Dermis blood vessel endothelial cell (primary cell): ENCODE results near the gene SRSF9. TPM values are rescaled to one million over a fixed set of nuclear protein-coding genes. Genes with fewer than 3 reads are reported as not detected.
"Not testable (repeated sequence)": the region's sequence is repeated elsewhere in the genome, so short reads cannot be mapped to it uniquely, and the experiment has no call there.

Source experiments
- DNase-seq: peaks from one replicate; pipeline ENCODE4 v3.0.0; 2010
- total RNA-seq: library from RNA; depleted of rRNA; stranded (reverse); fragments of >200 nt; gene quantifications from 2 replicates; pipeline ENCODE4 v1.2.3, GENCODE V29; 2014

SRSF9 gene
- total RNA-seq, 1 donor from 2014 or later: 208 TPM

DNA sequence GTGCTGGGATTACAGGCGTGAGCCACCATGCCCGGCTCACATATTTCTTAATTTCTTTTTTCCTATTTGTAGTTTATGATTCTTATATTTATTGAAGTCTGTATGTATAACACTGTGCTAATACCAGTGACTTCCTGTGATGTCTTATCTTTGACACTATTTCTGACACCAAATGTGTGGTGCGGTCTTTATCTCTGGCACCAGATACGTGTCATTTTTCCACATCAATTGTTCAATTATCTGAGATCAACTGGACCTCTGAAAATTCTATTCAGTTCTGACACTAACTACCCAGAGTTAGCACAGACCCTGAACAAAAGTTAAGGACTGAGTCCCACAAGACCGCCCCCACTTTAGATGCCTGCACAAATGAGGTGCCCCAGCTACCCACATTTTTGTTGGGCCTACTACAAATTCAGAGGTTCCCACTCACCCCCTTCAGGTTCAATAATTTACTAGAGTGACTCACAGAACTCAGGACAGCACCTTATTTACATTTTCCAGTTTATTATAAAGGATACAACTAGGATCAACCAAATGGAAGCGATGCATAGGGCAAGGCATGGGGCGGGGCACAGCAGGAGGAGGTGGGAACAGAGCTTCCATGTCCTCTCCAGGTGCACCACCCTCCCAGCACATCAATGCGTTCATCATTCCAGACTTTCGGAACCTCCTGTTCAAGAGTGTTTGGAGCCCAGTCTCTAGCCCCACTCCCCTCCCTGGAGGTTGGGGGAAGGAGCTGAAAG is 11.6 kb upstream of the SRSF9 start:
- no peak for DNase-seq

DNA sequence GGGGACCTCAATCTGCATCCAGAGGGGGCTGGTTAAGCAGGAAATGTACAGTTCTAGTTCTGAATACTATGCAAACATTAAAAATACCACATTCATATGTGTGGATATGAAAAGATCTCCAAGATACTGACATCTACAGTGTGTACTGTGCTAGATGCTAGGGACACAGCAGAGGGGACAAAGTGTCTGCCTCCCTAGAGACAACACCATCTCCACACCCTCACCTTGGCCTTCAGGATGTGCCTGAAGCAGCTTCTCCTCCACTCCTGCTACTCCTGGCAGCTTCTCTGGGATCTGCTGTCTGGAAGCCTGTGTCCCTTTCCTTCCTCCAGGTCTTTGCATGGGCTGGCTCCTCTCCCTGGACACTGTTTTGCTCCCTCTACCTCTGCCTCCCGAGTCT is 10.7 kb upstream of the SRSF9 start:
- DNase-seq: no peak

DNA sequence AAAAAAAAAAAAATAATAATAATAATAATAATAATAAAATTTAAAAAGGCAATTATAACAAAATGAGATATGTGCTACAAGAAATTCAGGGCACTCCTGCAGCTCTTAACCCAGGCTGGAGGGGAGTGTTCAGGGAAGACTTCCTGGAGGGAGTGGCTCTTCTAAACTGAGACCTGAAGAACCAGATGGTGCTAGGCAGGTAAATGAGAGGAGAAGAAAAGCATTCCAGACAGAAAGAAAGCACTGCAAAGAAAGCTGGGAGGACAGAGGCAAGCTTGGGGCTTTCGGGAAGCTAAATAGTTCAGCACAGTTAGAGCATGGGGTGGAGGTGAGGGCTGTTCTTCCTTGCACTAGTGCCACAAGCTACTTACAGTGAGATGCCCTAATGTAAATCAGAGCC is 9.9 kb upstream of the SRSF9 start:
- no peak for DNase-seq

DNA sequence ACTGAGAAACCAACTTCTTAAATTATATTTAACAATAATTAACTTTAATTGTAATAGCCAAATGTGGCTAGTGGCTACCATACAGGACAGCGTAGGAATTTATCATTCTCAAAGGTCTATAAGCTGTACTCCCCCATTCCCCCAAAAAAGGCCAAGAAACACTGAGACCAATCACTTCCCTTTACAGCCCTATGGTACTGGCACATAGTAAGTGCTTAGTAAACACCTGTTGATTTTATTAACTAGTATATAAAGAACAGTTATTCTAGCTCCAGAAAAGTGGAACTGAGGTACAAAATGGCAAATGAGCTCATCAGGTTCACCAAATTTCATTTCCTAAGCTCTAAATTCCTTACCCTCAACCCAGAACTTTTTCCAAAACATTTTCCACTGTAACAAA is 6.1 kb upstream of the SRSF9 start:
- DNase-seq: no peak

DNA sequence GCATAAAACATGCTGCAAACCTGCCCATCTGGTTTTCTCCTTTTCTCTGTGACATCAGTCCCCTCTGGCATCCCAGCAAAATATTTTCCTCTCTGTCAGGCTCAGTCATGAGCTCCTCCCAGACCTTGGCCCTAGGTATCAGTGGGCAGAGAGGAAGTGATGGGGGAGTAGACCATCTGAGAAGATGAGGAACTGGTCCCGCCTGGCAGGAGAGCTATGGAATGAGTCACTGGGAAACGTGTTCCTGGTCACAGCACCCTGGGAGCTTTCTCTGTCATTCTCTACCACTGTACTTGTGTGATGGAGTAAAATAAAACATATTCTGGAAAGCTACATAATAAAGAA is 5.0 kb upstream of the SRSF9 start:
- peak; percentile 74 for DNase-seq

DNA sequence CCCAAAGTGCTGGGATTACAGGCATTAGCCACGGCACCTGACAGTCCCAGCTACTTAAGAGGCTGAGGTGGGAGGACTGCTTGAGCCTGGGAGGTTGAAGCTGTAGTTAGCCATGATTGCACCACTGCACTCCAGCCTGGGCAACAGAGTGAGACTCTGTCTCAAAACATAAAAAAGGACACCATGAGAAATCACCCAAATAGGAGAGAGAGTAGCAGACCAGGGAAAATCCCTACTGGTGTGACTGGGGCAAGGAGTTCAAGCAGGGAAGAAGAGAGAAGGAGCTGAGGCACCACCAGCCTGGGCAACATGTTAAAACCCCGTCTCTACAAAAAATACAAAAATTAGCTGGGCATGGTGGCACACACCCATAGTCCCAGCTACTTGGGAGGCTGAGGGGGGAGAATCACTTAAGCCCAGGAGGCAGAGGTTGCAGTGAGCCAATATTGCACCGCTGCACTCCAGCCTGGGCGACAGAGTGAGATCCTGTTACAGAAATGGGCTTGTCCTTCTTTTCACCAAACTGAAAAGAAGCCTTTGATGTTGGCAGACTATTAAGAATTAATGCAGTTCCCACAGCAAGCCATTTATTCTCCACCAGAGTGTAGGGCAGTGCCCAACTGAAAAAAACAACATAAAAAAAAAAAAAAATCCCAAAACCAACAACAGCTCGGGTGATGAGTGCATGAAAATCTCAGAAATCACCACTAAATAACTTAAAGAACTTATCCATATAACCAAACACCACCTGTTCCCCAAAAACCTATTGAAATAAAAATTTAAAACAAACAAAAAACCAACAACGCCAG is 4.5 kb upstream of the SRSF9 start:
- DNase-seq: no peak

DNA sequence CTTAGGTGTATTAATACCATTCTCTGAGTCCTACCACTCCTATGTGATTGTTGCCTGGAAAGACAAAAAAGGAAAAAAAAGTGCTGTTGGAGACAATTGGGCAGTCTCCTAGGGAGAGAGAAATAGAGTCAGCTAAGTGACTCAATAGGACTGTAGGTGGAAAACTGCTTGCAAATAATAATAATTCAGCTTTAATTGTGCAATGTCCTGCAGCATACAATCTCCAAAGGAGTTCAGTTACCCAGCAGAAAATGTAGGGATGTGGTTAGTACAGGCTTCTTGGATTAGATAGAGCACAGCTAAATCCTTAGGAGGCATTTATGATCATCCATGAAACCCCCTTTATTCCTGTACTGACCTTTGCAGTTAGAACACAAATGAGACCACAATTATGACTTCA is 3.0 kb upstream of the SRSF9 start:
- no peak for DNase-seq

DNA sequence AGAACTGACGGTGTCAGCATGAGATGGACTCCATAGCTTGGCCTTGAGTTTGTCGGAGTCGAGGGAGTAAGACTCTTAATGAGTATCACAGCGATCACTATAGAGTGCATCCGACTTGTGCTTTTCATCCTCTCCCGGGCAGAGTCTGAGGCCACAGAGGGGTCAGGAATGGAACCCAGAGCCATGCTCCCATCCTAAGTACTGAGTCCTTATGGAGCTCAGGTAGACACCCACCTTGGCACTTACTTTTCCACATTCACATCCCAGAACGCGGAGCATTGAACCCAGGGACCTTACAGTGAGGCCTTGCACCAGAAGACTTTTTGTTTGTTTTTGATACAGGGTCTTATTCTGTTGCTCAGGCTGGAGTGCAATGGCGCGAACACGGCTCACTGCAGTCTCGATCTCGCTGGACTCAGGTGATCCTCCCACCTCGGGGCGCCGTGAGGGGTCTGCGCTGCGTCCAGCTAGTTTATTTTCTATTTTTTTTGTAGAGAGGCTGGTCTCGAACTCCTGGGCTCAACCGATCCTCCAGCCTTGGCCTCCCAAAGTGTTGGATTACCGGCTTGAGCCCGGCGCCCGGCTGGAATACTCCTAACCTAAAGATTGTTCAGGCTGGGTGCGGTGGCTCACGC is 719 bp upstream of the SRSF9 start:
- DNase-seq: no peak

DNA sequence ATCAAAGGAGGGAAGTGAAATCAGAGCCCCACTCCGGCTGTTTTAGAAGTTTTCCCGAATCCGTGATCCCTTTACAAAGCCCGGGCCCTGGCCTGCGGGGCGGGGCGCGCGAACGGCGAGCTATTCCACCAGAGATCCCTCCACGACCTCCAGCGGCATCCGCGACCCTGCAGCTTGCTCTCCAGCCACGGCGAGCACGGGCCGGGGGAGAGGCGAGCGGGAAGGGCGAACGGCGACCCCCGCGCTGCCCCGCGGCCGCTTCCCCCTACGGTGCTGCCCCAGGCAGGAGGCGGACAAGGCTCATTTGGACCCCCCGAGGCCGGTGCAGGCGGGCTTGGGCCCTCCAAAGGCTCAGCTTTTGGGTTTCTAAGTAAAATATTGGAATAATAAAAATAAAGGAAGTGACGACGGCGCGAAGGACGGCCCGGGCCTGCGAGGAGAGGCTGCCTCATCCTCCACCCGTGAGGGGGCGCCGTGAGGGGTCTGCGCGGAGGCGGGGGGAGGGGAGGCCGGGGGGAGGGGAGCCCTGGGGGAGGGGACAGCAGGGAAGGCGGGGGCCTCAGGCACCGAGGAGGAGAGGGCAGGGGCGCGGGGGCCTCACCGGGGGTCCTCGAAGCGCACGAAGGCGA is 613 bp downstream of the SRSF9 start:
- peak; percentile 62 for DNase-seq

DNA sequence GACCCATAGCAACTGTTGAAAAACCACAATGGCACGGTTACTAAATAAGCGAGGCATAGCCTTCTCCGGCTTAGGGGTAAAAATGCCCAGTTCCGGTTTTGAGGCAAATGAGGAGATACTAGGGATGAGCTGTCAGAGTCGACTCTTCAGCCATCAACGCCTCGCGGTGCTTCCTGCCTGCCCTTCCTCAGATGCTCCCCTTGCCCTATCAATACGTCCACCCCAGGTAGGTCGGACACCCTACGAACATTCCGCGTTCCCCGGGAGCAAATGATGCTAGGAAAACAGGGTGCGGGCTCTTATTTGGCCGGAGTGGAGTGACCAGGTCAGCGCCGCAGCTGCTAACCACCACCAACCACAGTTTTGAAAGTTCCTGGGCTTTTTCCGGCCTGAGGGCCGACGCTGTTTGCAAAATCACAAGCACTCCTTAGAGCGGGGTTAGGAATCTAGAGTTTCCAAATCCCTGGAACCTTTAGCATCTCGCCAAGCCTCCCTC is 1.2 kb downstream of the SRSF9 start:
- DNase-seq: peak; percentile 69

DNA sequence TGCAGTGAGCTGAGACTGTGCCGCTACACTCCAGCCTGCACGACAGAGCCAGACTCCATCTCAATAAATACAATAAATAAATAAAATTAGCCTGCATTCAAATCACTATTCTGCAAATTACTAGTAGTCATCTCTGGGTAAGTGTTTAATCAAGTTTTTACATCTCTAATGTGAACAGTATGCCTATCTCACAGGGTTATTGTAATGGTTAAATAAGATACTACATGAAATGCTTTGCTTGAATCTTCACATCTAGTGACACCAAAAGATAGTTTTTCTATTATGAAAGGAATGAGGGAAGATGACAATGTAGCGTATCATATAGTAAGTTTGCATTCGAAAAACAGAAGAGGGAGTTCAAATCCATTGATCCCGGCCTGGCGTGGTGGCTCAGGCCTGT is 2.1 kb downstream of the SRSF9 start:
- DNase-seq: no peak

DNA sequence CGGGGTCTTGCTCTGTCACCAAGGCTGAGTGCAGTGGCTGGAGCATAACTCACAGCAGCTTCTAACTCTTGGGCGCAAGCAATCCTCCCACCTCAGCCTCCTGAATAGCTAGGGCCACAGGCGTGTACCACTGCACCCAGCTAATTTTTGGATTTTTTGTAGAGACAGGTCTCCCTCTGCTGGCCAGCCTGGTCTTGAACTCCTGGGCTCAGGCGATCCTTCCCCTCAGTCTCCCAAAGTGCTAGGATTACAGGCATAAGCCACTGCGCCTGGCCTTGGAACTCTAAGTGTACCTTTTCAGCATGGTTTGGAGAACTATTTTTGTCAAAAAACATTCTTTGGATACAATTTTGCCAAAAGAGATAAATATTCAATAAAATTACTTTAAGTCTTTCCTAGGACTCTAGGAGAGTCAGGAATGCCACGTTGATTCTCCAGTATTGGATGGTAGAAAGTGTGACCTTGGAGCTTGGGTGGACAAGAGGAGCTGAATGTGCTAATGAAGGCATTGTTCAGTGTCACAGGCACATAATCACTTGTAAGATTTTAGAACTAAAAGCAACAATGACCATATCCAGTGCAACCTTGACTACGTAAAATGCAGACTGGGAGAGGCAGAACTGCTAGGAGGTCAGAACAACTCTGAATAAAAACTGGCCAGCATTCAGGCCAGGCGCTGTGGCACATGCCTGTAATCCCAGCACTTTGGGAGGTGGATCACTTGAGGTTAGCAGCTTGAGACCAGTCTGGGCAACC is 2.8 kb downstream of the SRSF9 start:
- peak; percentile 64 for DNase-seq

DNA sequence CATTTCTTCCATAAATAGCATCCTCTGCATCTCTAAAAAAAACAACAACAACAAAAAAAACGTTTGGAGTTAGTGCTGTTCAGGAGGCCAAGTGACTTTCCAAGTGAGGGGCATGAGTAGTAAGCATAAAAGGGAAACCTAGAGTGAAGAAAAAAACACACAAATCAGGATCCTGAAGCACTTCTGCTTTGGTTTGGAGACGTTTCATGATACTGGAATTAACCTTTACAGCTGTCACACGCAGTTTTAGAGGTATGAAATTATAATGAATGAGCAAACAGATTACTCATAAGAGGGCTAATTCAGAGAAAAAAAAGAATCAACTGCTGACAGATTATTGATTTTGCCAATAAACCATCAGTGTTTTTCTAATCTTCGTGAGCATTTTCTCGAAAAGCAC is 3.8 kb downstream of the SRSF9 start:
- DNase-seq: no peak

DNA sequence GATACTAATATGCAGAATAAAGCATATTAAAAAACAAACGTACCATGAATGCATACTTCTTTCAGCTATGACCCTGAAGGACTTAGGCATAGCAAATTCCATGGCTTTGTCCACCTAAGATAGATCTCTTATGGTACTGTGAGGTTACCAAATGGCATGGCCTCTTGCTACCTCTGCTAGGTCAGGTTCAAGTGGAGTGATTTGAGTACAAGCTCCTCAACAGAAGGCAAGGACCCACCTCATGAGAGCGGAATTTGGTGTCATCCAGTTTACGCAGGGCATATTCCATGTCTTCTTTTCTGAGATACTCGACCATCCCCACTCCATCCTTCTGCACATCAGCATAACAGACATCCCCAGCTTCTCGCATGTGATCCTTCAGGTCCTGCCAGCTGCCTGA is 5.8 kb downstream of the SRSF9 start:
- DNase-seq: no peak

DNA sequence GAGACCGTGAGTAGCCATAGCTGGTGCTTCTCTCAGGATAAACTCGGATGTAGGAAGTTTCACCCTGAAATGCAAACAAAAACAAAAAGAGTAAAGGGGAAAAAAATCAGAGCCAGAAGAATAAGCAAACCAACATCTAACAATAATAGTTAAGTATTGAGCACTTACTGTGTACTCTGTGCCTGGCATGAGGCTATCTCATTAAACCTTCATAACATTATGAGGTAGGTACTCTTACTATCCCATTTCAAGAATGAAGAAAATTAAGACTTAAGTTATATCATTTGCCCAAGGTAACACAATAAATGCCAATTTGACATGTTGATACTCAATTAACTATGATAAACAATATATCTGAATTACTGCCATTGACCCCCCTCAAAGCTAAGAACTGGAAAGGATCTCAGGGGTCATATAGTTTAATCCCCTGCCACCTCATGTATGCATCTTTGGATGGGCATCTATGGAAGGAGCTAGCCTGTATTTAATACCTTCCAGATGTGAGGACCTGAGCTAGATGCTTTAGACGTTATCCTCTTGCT is 7.4 kb downstream of the SRSF9 start:
- DNase-seq: no peak

DNA sequence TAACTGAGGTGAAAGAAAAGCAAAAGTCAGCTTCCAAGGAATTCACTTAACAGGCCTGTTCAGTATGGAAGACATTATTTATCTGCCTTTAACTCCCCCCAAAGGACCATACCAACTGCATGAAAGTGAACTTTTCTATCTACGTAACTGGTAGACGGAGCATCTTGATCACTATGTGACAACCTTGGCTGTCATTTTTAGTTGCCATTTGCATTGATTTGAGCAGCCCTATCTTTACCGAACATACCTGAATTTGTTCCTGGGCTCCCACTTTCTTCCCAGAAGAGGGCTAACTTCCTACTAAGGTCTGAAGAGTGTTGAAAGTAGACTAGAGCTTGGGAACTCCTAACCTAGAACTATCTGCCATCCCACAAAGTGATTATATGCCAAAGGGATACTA is 9.4 kb downstream of the SRSF9 start:
- no peak for DNase-seq

DNA sequence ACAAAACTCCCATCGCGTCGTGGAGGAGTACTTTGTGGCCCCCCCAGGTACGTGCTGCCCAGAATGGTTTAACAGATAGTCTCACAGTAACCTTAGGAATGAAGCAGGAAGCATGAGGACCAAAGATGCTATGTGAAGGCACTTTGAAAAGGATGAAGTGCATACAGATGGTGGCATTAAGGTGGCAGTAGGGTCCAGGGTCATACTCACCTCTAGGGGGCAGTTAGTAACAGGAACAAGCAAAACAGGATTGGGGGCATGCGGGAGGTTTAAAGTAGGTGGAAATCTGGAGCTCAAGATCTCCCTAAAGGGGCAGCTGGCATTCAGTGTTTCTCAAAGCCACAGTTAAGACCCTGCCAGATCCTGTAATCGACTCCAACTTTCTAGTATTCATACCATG is 12.4 kb downstream of the SRSF9 start:
- peak; percentile 40 for DNase-seq

DNA sequence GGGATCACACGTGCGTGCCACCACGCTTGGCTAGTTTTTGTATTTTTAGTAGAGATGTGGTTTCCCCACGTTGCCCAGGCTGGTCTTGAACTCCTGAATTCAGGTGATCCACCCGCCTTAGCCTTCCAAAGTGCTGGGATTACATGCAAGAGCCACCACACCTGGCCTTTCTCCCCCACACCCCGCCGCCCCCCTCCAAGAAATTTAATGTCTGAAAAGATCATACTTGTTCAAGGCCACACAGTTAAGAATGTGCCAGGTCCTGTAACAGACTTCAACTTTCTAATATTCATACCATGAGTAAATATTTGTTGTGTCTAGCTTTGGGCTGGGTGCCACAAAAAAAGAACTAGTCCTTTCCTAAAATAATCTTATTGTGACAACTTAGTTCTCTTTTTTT is 14.2 kb downstream of the SRSF9 start:
- no peak for DNase-seq

DNA sequence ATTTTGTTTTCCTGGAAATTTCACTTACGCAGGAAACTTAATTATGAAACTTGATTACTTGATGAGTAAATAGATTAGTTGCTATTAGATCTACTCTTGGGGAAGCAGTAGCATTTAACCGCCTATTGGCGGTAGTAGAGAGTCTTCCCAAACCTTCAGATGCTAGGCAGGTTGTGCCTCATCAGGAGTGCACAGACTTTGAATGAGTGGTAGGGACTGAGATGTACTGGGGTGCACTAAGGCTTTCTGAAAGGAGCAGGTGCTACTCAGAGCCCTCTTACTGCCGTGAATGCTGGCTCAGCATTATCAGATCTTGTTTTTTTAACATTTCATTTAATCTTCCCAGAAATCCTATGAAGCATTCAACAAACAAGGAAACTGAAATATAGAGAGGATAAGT is 15.6 kb downstream of the SRSF9 start:
- peak; percentile 49 for DNase-seq

DNA sequence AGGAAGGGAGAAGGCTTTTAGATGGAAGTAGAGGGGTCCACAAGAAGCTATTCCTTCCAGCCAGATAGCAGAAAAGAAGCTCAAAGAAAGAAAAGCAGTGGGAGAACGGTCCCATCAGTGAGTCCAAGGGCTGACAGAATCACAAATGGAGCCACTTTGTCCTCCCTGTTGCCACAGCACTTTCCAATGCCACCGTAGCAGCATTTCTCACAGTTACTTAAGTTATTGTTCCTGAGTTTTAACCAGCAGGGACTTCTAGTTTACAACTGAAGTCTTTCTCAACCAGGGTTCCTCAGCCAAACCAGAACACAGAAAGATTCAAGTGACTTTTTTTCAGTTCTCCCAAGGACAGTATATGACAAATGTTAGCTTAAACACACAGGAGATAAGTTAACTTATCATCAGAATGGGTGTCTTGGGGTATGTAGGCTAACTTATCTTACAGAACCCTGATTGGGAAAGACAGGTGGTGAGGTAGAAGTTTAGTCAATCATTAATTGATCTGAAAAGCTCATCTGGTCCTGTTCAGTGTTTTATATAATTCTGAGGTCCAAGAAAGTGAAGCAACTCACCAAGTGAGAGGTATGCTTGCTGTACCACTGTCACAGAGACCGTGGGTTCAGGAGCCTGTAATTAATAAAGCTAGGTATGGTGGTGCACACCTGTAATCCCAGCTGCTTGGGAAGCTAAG is 16.3 kb downstream of the SRSF9 start:
- no peak for DNase-seq

DNA sequence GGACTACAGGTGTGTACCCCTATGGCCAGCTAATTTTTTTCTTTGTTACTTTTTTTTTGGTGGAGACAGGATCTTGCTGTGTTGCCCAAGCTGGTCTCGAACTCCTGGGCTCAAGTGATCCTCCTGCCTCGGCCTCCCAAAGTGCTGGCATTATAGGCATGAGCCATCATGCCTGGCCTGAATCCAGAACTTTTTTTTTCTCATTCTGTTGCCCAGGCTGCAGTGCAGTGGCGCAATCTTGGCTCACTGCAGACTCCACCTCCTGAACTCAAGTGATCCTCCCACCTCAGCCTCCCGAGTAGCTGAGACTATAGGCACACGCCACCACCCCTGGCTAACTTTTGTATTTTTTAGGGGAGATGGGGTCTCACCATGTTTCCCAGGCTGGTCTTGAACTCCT is 17.0 kb downstream of the SRSF9 start:
- DNase-seq: not testable (repeated sequence)

DNA sequence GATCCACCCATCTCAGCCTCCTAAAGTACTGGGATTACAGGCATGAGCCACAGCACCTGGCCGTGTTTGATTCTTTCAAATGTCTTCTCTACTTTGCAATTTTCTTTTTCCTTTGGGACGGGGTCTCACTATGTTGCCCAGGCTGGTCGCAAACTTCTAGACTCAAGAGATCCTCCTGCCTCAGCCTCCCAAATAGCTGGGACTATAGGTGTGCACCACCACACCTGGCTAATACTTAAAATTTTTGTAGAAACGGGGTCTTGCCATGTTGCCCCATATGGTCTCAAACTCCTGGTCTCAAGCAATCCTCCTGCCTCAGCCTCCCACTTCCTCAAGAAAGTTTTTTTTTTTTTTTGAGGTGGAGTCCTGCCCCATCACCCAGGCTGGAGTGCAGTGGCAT is 21.6 kb downstream of the SRSF9 start:
- DNase-seq: no peak
